ENCODE measurements around the gene TACC2. TPM values are rescaled to one million over a fixed set of nuclear protein-coding genes. Genes with fewer than 3 reads are reported as not detected.

The TACC2 gene
- total RNA-seq, 4 donors from 2014 or later, result 46.5 to 106 (median 71.6) TPM

DNA sequence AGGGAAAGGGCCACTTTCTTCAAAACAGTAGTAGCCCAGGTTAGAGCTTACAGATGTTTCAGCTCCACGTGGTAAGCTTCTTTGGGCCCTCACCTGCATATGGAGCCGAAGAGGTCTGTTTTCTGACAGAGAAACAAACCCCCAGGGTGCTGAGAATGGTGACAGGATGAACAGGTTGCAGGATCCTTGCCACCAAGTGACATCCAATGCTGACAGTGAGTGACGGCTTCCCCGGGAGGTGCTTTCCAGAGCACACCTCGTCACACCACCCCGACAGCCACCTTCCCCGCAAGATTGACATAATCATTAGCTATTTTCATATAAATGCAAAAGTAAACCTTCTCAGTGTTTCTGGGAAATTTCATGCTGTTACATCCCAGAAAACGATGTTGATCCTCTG is 172.8 kb downstream of the TACC2 start:
- Histone ChIP-seq H3K4me1 (peaks cover 11 to 38% (median 16%) of the 10 kb centered on the region in 3 donors), H3K36me3 (peaks cover 0 to 63% (median 0%) of the 10 kb centered on the region in 3 donors), H3K4me3 (no peak overlapping the region), H3K27ac (no peak overlapping the region), H3K9me3 (no peaks in the 10 kb centered on the region), H3K27me3 (peaks cover 0 to 15% (median 0%) of the 10 kb centered on the region in 4 donors)
- 79 to 88% methylated on average over 5 to 8 of the region's 8 CpGs for WGBS, 2 donors
- DNase-seq, result no peak
- intact Hi-C loops (cut with DNase I), result no loop called here
- TF ChIP-seq POLR2A (IDR thresholded peaks at IDR 0.05), result no peak

DNA sequence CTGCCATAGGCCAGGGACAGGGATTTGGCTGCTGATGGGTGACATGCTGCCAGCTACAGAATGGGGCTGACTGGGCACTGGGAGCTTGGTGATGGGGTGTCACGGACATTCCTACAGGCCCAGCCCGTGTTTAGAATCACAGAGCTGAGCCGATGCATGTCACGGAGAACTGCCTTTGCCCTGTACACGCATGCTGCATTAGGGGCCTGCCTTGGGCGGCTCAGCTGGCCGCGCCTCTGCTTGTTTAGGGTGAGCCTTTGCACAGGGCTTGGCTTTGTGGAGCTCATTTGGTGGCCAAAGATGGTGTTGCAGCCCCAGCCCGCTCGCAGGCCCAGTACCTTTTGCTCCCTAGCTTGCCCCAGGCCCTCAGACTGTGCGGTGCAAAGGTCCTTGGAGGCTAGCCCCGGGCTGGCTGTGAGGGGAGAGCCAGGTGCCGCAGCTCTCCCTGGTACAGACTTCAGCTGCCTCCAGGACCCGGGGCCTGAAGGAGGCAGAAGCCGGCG is 173.8 kb downstream of the TACC2 start:
- no peaks in the 10 kb centered on the region for H3K9me3 ChIP-seq
- WGBS, 2 donors, result no CpG with 5 or more reads among the region's 16 CpGs
- peaks cover 0 to 15% (median 0%) of the 10 kb centered on the region in 4 donors for H3K27me3 ChIP-seq
- intact Hi-C loops (cut with DNase I), result no loop called here
- H3K4me3 ChIP-seq, result peak overlapping the region; percentile 15 to 65 (median 39)
- TF ChIP-seq POLR2A (IDR thresholded peaks at IDR 0.05), result no peak
- TF ChIP-seq, protein P1, sequence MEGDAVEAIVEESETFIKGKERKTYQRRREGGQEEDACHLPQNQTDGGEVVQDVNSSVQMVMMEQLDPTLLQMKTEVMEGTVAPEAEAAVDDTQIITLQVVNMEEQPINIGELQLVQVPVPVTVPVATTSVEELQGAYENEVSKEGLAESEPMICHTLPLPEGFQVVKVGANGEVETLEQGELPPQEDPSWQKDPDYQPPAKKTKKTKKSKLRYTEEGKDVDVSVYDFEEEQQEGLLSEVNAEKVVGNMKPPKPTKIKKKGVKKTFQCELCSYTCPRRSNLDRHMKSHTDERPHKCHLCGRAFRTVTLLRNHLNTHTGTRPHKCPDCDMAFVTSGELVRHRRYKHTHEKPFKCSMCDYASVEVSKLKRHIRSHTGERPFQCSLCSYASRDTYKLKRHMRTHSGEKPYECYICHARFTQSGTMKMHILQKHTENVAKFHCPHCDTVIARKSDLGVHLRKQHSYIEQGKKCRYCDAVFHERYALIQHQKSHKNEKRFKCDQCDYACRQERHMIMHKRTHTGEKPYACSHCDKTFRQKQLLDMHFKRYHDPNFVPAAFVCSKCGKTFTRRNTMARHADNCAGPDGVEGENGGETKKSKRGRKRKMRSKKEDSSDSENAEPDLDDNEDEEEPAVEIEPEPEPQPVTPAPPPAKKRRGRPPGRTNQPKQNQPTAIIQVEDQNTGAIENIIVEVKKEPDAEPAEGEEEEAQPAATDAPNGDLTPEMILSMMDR (IDR thresholded peaks at IDR 0.05), result peak in 2 of 6 experiments; percentile 42 to 53
- peaks cover 0 to 70% (median 0%) of the 10 kb centered on the region in 3 donors for H3K36me3 ChIP-seq
- peaks cover 11 to 36% (median 16%) of the 10 kb centered on the region in 3 donors for H3K4me1 ChIP-seq
- peak overlapping the region in 2 of 4 donors; percentile 33 to 44 for H3K27ac ChIP-seq
- no peak for DNase-seq

DNA sequence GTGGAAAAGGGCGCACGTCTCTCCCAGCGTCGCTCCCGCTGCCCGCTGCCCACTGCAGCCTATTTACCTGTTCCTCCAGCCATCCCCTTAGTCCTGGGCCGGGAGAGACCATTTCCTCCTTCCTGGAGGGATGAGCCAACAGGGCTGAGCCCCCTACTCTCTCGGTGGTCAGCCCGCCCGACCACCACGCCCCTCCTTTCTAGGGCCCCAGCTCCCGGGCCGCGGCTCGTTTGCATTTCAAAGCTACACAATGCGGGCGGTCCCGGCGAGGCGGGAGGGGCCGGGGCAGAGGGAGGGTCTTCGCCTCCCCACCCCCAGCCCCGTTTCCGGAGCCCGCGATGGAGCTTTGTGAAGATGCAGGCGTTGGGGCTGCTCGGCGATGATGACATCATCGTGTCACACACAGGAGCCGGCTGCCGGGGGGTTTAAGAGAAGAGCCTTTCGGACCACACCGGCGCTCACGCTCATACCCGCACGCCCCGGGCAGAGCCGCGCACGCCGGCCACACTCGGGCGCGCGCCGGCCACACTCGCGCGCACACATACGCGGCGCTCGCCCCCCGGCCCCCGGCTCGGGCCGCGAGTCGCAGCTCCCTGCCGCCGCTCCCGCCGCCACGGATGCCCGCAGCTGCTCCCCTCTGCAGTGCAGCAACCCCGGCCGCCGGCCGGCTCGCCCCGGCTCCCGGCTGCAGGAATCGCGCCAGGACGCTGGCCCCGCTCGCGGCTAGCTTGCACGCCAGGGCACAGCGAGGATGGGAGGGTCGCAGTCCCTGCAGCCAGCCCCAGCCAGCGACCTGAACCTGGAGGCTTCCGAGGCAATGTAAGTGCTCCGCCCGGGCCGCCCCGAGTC is 174.4 kb downstream of the TACC2 start:
- no peak for TF ChIP-seq POLR2A (IDR thresholded peaks at IDR 0.05)
- TF ChIP-seq, protein P1 (IDR thresholded peaks at IDR 0.05), result no peak
- Histone ChIP-seq H3K36me3 (peaks cover 0 to 65% (median 0%) of the 10 kb centered on the region in 3 donors), H3K27me3 (peaks cover 0 to 15% (median 0%) of the 10 kb centered on the region in 4 donors), H3K9me3 (no peaks in the 10 kb centered on the region), H3K4me3 (peak overlapping the region; percentile 15 to 65 (median 39)), H3K27ac (peak overlapping the region in 2 of 4 donors; percentile 33 to 44), H3K4me1 (peaks cover 11 to 36% (median 16%) of the 10 kb centered on the region in 3 donors)
- DNase-seq, result no peak
- WGBS, 2 donors, result 0% methylated on average over 3 to 4 of the region's 89 CpGs
- intact Hi-C loops (cut with DNase I), result no loop called here

DNA sequence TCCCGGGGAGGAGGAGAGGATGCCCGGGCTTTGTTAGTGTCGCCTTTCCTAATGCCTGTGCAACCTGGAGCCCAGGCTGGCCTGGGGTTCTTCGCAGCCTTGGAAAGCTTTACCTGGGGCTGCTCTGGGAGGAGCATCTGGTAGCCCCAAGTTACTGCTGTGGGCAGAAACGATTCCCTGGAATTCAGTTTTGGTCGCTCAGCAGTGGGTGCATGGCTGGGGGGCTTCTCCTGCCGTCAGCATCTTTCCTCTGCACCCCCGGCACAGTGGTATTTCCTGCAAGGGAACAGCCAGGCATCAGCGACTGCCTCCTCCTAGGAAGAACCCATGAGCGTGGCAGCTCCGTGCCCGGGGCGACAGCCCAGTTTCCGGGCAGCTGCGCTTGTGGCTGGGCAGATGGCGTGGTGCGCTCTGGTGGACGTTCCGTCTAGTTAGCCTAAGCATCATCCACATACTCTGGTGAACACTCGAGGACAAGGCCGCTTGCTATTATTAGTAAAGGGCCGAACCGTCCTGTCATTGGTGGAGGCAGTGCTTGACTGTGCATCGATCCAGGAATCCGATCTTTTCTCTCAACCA is 175.1 kb downstream of the TACC2 start:
- no peak for TF ChIP-seq POLR2A (IDR thresholded peaks at IDR 0.05)
- TF ChIP-seq, protein P1 (IDR thresholded peaks at IDR 0.05), result no peak

DNA sequence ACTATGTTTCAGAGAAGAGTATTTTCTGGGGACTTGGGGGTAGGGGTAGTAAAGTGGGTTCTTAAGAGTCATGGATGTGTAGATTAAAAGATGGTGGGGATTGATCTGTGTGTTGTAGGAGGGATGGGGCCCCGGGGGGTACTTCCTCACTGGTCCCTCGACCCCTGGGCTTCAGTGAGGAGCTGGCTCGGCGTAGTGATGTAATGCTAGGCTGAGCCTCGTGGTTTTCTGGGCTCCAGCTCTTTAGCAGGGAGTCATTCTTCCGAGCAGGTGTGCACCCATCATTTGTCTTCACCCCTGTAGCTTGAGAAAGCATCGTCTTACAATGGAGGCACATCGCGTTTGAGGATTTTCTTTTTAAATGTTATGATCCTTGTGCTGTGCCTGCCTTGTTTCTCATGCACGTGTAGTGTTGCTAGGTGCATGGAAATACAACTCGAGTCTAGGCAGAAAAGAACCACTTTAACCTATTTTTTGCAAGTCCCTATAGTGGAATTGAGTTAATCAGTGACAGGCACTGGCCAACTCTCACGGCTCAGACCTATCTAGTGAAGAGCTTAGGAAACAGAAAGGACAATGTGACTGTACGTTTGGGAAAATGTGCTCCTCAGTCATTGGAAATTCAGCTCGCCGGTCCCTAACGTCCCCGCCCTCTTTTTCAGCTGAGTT is 176.0 kb downstream of the TACC2 start:
- Histone ChIP-seq H3K27me3 (peaks cover 0 to 15% (median 0%) of the 10 kb centered on the region in 4 donors), H3K4me1 (peaks cover 11 to 25% (median 16%) of the 10 kb centered on the region in 3 donors), H3K27ac (peak overlapping the region in 1 of 4 donors; percentile 25), H3K9me3 (no peaks in the 10 kb centered on the region), H3K36me3 (peaks cover 0 to 58% (median 0%) of the 10 kb centered on the region in 3 donors), H3K4me3 (no peak overlapping the region)
- intact Hi-C loops (cut with DNase I), result no loop called here
- TF ChIP-seq, protein P1 (IDR thresholded peaks at IDR 0.05), result no peak
- TF ChIP-seq POLR2A (IDR thresholded peaks at IDR 0.05), result no peak
- WGBS, 2 donors, result 62 to 82% methylated on average over 15 to 16 of the region's 17 CpGs
- no peak for DNase-seq

More for the DNA sequence above, 175.1 kb downstream of the TACC2 start:
- DNase-seq, result no peak
- H3K4me3 ChIP-seq, result peak overlapping the region; percentile 15 to 65 (median 39)
- peaks cover 11 to 33% (median 16%) of the 10 kb centered on the region in 3 donors for H3K4me1 ChIP-seq
- H3K27ac ChIP-seq, result peak overlapping the region in 1 of 4 donors; percentile 13
- peaks cover 0 to 15% (median 0%) of the 10 kb centered on the region in 4 donors for H3K27me3 ChIP-seq
- peaks cover 0 to 62% (median 0%) of the 10 kb centered on the region in 3 donors for H3K36me3 ChIP-seq
- 70 to 71% methylated on average over 17 to 20 of the region's 25 CpGs for WGBS, 2 donors
- intact Hi-C loops (cut with DNase I), result no loop called here
- no peaks in the 10 kb centered on the region for H3K9me3 ChIP-seq
